CD4-positive, alpha-beta memory T cell (primary cell): Measurements from ENCODE around the gene CGNL1. TPM values are rescaled to one million over a fixed set of nuclear protein-coding genes. Genes with fewer than 3 reads are reported as not detected.

Experiments
- CTCF ChIA-PET: fragments of 350-600 bp; sonication (Branson Sonifier 250); formaldehyde crosslinking; loops from one replicate; lab custom pipeline; 2021; ENCODE audit warnings: inconsistent platforms; ENCODE audit not compliant: partially characterized antibody; lab: Charles Lee
- POLR2A ChIA-PET: fragments of 350-600 bp; sonication (Branson Sonifier 250); formaldehyde crosslinking; loops from one replicate; lab custom pipeline; 2021; ENCODE audit not compliant: partially characterized antibody; lab: Charles Lee
- DNase-seq, 5 donors: peaks; one replicate each; pipeline versions ENCODE4 v3.0.0 to v3.0.0-alpha.2; 2020 to 2022; ENCODE audit warnings: mixed read lengths in 1 of 5
- H3K27ac ChIP-seq: one replicate; pipeline ENCODE4 v1.7.0; 2013; ENCODE audit warnings: low read depth, low read length
- H3K27me3 ChIP-seq: 2 replicates; pipeline ENCODE4 v1.7.0; 2013; ENCODE audit warnings: mild to moderate bottlenecking, low read length, moderate library complexity; ENCODE audit not compliant: insufficient read depth
- H3K36me3 ChIP-seq: 2 replicates; pipeline ENCODE4 v1.7.0; 2013; ENCODE audit warnings: mild to moderate bottlenecking, low read length, moderate library complexity; ENCODE audit not compliant: insufficient read depth
- H3K4me1 ChIP-seq: 2 replicates; pipeline ENCODE4 v1.7.0; 2013; ENCODE audit warnings: mild to moderate bottlenecking, low read length, moderate library complexity; ENCODE audit not compliant: insufficient read depth
- H3K4me3 ChIP-seq, 2 donors: one replicate each; pipeline ENCODE4 v1.7.0; 2013; ENCODE audit warnings: low read length in 2 of 2, mild to moderate bottlenecking in 1 of 2
- H3K9me3 ChIP-seq, 2 donors: one replicate each; pipeline ENCODE4 v1.7.0; 2013; ENCODE audit warnings: low read length in 2 of 2, control low read depth in 1 of 2; ENCODE audit not compliant: control insufficient read depth in 1 of 2
- H3K27ac Mint-ChIP-seq, 7 donors: one replicate each; pipeline ENCODE4 v1.8.0; 2020 to 2021; ENCODE audit warnings: mixed read lengths in 7 of 7, mild to moderate bottlenecking in 6 of 7, inconsistent platforms in 3 of 7, moderate library complexity in 3 of 7
- H3K27me3 Mint-ChIP-seq, 2 donors: one replicate each; pipeline ENCODE4 v1.8.0; 2020 to 2021; ENCODE audit warnings: mixed read lengths in 2 of 2
- H3K36me3 Mint-ChIP-seq, 2 donors: one replicate each; pipeline ENCODE4 v1.8.0; 2020 to 2021; ENCODE audit warnings: mixed read lengths in 2 of 2, inconsistent platforms in 1 of 2, mild to moderate bottlenecking in 1 of 2
- H3K4me1 Mint-ChIP-seq, 4 donors: one replicate each; pipeline ENCODE4 v1.8.0; 2020 to 2021; ENCODE audit warnings: mixed read lengths in 4 of 4, mild to moderate bottlenecking in 1 of 4
- H3K4me3 Mint-ChIP-seq, 8 donors: one replicate each; pipeline ENCODE4 v1.8.0; 2020 to 2021; ENCODE audit warnings: mixed read lengths in 8 of 8, mild to moderate bottlenecking in 7 of 8, moderate library complexity in 6 of 8, inconsistent platforms in 3 of 8
- H3K9me3 Mint-ChIP-seq, 8 donors: one replicate each; pipeline ENCODE4 v1.8.0; 2020 to 2021; ENCODE audit warnings: mixed read lengths in 8 of 8, mild to moderate bottlenecking in 5 of 8, inconsistent platforms in 3 of 8, moderate library complexity in 1 of 8
- intact Hi-C: fragments of 100-400 bp; cut with micrococcal nuclease; formaldehyde crosslinking; loops from one replicate; pipeline ENCODE4 v1.15.1; 2023
- polyA plus RNA-seq, 2 donors: library from polyadenylated mRNA; unstranded; fragments of 300-500 nt; fragmentation: Illumina TruSeq; gene quantifications; one replicate each; pipeline ENCODE4 v1.2.3, GENCODE V29; 2021
- total RNA-seq, 2 experiments: library from RNA; stranded (reverse); gene quantifications; one replicate each; pipeline ENCODE4 v1.2.3, GENCODE V29; 2021

Gene CGNL1
- total and polyA plus RNA-seq, 4 experiments from 2014 or later: not detected

- Mint-ChIP-seq H3K4me3 (no peak overlapping the region), H3K27me3 (peaks cover 1 to 11% of the 10 kb centered on the region in 2 donors), H3K36me3 (no peaks in the 10 kb centered on the region), H3K4me1 (no peaks in the 10 kb centered on the region), H3K27ac (no peak overlapping the region), H3K9me3 (no peaks in the 10 kb centered on the region)
- H3K36me3 ChIP-seq: no peaks in the 10 kb centered on the region
- no peaks in the 10 kb centered on the region for H3K27me3 ChIP-seq
- no peak overlapping the region for H3K27ac ChIP-seq
- no peak overlapping the region for H3K4me3 ChIP-seq
- H3K9me3 ChIP-seq: no peaks in the 10 kb centered on the region
- no peak for DNase-seq
- no peaks in the 10 kb centered on the region for H3K4me1 ChIP-seq
- ChIA-PET CTCF (interaction anchor here (2.6 kb wide), 1 partner anchor 20 kb away, joined by 7 read pairs; no protein-coding TSS in a partner anchor), POLR2A (no interaction called here)
- intact Hi-C loops: no loop called here
Measured at GRCh38 chr15:57547243-57547755, 171.0 kb downstream of the CGNL1 start.

- H3K27ac Mint-ChIP-seq: peak overlapping the region in 1 of 7 donors; percentile 42
- Histone ChIP-seq H3K9me3 (no peaks in the 10 kb centered on the region), H3K27me3 (no peaks in the 10 kb centered on the region), H3K4me1 (no peaks in the 10 kb centered on the region), H3K27ac (no peak overlapping the region), H3K4me3 (no peak overlapping the region), H3K36me3 (no peaks in the 10 kb centered on the region)
- H3K27me3 Mint-ChIP-seq: peaks cover 1 to 10% of the 10 kb centered on the region in 2 donors
- H3K36me3 Mint-ChIP-seq: no peaks in the 10 kb centered on the region
- no peaks in the 10 kb centered on the region for H3K9me3 Mint-ChIP-seq
- H3K4me3 Mint-ChIP-seq: no peak overlapping the region
- ChIA-PET POLR2A (no interaction called here), CTCF (interaction anchor here (0.7 to 2.6 kb wide), 4 partner anchors 11 to 313 kb away, joined by 3 to 7 read pairs (median 4); no protein-coding TSS in a partner anchor)
- no peaks in the 10 kb centered on the region for H3K4me1 Mint-ChIP-seq
- no peak for DNase-seq
- intact Hi-C loops: no loop called here
Measured at GRCh38 chr15:57548351-57548750, 172.0 kb downstream of the CGNL1 start.

DNA sequence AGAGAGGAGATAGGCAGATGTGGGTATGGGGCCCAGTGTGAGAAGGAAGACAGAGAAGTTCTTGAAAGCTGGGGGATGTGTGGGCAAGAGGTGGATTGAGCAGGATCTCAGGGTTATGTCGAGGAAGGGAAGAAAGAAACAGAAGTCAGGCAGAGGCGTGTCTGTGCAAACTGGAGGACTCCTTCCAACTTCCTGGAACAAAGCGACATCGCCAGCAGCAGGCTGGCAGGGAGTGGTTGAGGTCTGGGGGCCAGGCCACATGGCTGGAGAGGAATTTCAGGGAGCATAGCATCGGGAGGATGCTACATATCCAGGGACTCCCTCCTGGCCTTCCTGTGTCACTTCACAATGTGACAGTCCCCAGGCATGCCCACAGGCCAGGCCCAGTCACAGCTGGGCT lies 172.5 kb downstream of the CGNL1 start:
- H3K36me3 Mint-ChIP-seq: no peaks in the 10 kb centered on the region
- intact Hi-C loops: no loop called here
- peak overlapping the region in 1 of 7 donors; percentile 28 for H3K27ac Mint-ChIP-seq

GRCh38 chr15:57549935-57550334 lies 173.6 kb downstream of the CGNL1 start:
- Histone ChIP-seq H3K27me3 (no peaks in the 10 kb centered on the region), H3K36me3 (no peaks in the 10 kb centered on the region), H3K9me3 (no peaks in the 10 kb centered on the region), H3K4me1 (no peaks in the 10 kb centered on the region), H3K4me3 (no peak overlapping the region), H3K27ac (no peak overlapping the region)
- no peaks in the 10 kb centered on the region for H3K4me1 Mint-ChIP-seq
- intact Hi-C loops: no loop called here
- H3K27ac Mint-ChIP-seq: no peak overlapping the region
- no peaks in the 10 kb centered on the region for H3K36me3 Mint-ChIP-seq
- ChIA-PET POLR2A (no interaction called here), CTCF (interaction anchor here (0.9 to 2.3 kb wide), 4 partner anchors 8 to 311 kb away, joined by 3 to 6 read pairs (median 4); no protein-coding TSS in a partner anchor)
- H3K4me3 Mint-ChIP-seq: no peak overlapping the region
- DNase-seq: no peak
- H3K27me3 Mint-ChIP-seq: peaks cover 1 to 12% of the 10 kb centered on the region in 2 donors
- peaks cover 0 to 1% (median 0%) of the 10 kb centered on the region in 8 donors for H3K9me3 Mint-ChIP-seq

More for the DNA sequence above, 172.5 kb downstream of the CGNL1 start:
- H3K36me3 ChIP-seq: no peaks in the 10 kb centered on the region
- Mint-ChIP-seq H3K27me3 (peaks cover 1 to 10% of the 10 kb centered on the region in 2 donors), H3K4me3 (no peak overlapping the region), H3K9me3 (no peaks in the 10 kb centered on the region), H3K4me1 (no peaks in the 10 kb centered on the region)
- ChIA-PET CTCF (interaction anchor here (2.3 kb wide), 1 partner anchor 312 kb away, joined by 6 read pairs; no protein-coding TSS in a partner anchor), POLR2A (no interaction called here)
- no peaks in the 10 kb centered on the region for H3K27me3 ChIP-seq
- H3K9me3 ChIP-seq: no peaks in the 10 kb centered on the region
- no peak for DNase-seq
- H3K4me3 ChIP-seq: no peak overlapping the region
- H3K4me1 ChIP-seq: no peaks in the 10 kb centered on the region
- no peak overlapping the region for H3K27ac ChIP-seq

DNA sequence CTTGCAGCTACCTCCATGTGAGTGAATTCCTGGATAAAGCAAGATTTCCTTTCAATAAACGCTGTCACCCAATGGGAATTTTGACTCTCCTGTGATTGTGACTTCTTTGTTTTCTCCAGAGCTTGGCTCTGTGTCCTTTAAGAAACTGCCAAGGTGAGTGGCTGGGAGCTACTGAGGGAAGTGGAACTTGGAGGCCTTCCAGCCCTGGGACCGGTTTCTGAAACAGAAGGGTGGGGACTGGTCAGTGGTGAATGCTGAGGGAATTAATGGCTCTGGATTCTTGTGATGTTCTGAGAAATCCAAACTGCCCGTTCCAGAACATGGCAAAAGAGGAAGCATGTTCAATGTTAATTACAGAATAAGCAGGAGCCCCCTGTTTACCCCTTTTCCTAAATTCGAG lies 174.3 kb downstream of the CGNL1 start:
- Histone ChIP-seq H3K27ac (no peak overlapping the region), H3K9me3 (no peaks in the 10 kb centered on the region), H3K4me1 (no peaks in the 10 kb centered on the region), H3K4me3 (no peak overlapping the region), H3K36me3 (no peaks in the 10 kb centered on the region), H3K27me3 (no peaks in the 10 kb centered on the region)
- DNase-seq: no peak
- Mint-ChIP-seq H3K36me3 (no peaks in the 10 kb centered on the region), H3K9me3 (peaks cover 0 to 1% (median 0%) of the 10 kb centered on the region in 8 donors), H3K27ac (no peak overlapping the region), H3K27me3 (peaks cover 1 to 12% of the 10 kb centered on the region in 2 donors), H3K4me3 (no peak overlapping the region), H3K4me1 (no peaks in the 10 kb centered on the region)
- CTCF ChIA-PET: interaction anchor here (0.6 to 1.1 kb wide), 5 partner anchors 9 to 589 kb away, joined by 3 to 7 read pairs (median 3); no protein-coding TSS in a partner anchor
- intact Hi-C loops: no loop called here
- POLR2A ChIA-PET: no interaction called here

DNA sequence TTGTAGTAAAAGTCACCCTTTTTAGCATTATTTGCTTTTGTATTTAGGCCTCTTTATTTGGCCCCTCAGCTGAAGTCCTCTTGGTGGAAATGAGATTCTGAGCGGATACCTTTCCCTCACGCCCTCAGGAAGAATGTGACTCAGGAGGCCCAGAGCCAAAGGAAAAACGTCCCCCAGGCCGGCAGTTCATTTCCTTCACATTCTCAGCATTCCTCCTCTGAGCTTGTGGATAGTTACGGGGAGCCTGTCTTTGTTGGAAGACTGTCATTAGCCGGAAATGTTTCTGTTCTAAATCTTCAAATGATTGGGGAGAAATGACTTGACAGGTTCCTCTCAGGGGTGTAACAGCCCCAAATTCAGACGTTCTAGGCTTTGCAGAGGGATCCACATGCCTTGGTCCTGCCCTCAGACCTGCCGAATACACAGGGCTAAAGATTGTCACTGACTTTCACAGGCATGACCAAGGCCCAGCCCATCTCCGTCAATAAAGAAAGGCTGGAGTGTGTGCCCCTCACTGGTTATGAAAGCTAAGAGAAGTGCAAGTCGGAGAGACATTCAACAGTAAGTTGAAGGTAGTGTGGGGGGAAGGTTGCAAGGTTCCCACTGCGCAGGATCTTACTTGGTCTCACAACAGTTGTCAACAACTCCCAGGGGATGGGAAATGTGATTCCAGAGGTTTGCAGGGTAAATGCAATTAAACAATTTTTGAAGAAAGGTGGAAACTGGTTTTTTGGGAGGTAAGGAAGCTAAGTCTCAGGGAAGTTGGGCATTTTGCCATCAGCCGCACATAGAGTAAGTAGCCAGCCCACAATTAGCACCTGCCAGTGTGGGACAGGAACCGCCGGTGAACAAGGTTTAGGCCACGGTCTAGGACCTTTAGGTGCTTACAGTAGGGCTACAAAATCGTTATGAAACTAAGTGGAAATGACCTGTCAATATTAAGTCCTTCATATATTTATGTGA lies 175.7 kb downstream of the CGNL1 start:
- Mint-ChIP-seq H3K9me3 (peaks cover 0 to 1% (median 0%) of the 10 kb centered on the region in 8 donors), H3K27me3 (peaks cover 1 to 8% of the 10 kb centered on the region in 2 donors), H3K4me3 (no peak overlapping the region), H3K36me3 (no peaks in the 10 kb centered on the region), H3K4me1 (no peaks in the 10 kb centered on the region), H3K27ac (no peak overlapping the region)
- Histone ChIP-seq H3K27me3 (no peaks in the 10 kb centered on the region), H3K4me3 (no peak overlapping the region), H3K27ac (no peak overlapping the region), H3K9me3 (no peaks in the 10 kb centered on the region), H3K4me1 (no peaks in the 10 kb centered on the region), H3K36me3 (no peaks in the 10 kb centered on the region)
- CTCF ChIA-PET: interaction anchor here (1.1 kb wide), 1 partner anchor 8 kb away, joined by 7 read pairs; no protein-coding TSS in a partner anchor
- no peak for DNase-seq
- POLR2A ChIA-PET: no interaction called here
- intact Hi-C loops: no loop called here
